Dedifferentiated amniotic fluid mesenchymal stem cell (primary cell): ENCODE results near the gene ACSL3.
"Not testable (repeated sequence)": the region's sequence is repeated elsewhere in the genome, so short reads cannot be mapped to it uniquely, and the experiment has no call there.

Experiments used
- DNase-seq: peaks from one replicate; pipeline ENCODE4 v3.0.0-alpha.2; 2016; ENCODE audit errors: extremely low spot score

ACSL3 gene

DNA sequence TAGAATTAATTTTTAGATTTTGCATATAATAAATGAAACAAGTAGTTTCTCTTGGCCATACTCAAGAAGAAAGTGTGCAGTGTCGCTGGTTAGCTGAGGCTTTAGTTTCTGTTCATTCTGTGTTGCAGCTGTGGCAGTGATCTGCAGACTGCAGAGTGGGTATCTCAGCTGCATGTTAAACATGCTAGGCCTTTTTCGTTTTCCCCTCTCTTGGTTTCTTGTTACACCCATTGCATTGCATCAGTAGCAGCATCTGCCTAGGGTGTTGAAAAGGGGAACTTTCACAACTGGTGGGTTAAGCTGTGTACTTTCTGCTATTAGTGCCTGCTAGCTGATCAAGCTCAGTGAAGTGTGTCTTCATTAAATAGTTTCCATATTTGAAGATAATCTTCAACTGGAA, 51.3 kb downstream of the ACSL3 start:
- DNase-seq: peak; percentile 58

DNA sequence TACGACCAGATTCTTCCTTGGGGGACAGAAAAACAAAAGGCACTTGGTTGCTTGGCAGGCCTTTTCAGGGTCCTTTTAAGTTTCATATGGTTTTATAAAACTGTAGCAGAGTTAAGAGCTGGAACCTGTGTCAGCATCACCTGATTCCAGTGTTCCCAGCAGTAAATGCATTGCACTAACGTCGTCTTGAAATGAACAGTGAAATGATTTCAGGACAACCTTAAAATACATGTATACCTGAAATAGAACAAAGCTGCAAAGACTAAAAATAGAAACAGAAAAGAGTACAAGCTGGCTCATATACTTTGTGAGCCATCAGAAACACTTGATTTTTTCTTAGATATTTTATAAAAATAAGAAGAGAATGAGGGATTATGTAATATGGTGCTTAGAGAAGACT, 51.9 kb downstream of the ACSL3 start:
- no peak for DNase-seq

DNA sequence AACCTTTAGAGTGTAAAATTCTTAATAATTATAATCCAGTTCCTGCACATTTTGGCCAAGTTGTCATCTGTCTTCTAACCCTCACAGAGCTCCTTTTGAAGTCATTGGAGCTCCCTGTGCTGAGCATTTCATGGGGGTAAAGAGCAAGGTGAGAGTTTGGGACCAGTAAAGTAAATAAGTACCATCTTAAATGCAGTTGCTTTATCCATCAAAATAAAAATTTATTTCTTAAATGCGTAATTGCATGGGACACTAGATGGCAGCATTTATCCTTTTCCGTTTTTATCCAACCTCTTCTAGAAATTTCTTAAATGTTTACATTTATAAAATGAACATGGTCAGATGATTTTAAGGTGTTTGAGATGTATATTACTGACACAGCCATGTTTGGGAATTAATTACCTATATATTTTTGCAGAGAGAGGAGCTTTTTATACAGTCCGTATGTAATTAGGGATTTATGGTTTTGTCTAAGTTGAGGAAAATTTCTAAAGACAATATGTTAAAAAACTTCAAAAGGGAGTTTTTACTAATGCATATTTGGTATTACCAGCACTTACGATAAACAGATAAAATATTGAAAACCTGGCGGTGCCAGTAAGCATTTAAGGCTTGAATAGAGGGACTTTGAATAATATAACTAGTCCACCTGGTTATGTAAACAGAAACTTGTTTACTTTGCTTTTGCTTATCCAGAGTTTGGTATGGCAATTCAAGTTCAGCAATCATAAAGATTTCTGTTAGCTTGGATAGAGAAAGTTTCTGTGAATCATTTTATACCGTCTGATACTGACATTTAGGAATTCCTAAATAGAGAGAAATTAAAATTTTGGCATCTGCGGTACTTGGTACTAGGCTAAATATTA, 54.5 kb downstream of the ACSL3 start:
- peak; percentile 41 for DNase-seq

GRCh38 chr2:222916229-222917197, 55.7 kb downstream of the ACSL3 start:
- DNase-seq: no peak

- DNase-seq: not testable (repeated sequence)
Observed at GRCh38 chr2:222917212-222917611, 56.4 kb downstream of the ACSL3 start.

GRCh38 chr2:222919841-222920526, 59.1 kb downstream of the ACSL3 start:
- DNase-seq: peak; percentile 59

DNA sequence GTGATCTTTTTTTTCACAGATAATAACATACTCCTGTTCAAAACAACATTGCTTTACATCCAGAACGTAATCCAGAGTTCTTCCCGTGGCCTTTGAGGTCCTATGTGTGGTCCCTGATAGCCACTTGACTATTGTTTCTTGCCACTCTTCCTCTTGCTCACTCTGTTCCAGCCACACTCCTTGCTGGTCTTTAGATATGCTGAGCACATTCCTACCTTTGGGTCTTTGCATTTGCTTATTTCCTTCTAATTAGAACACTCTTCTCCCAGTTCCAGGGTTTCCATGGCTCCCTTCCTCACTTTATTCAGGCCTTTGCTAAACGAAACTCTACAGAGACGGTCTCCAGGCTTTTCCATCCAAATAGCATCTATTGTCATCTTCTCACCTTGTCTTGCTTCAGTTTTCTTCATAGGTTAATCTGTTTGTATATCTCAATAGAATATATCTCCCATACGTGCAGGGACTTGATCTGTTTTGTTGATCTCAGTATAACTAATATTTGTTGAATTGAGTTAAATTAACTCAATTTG, 59.9 kb downstream of the ACSL3 start:
- no peak for DNase-seq

GRCh38 chr2:222922019-222922800, 61.4 kb downstream of the ACSL3 start:
- DNase-seq: no peak

GRCh38 chr2:222926915-222927314, 66.1 kb downstream of the ACSL3 start:
- DNase-seq: no peak

- DNase-seq: no peak
Observed at GRCh38 chr2:222927600-222927999, 66.8 kb downstream of the ACSL3 start.

DNA sequence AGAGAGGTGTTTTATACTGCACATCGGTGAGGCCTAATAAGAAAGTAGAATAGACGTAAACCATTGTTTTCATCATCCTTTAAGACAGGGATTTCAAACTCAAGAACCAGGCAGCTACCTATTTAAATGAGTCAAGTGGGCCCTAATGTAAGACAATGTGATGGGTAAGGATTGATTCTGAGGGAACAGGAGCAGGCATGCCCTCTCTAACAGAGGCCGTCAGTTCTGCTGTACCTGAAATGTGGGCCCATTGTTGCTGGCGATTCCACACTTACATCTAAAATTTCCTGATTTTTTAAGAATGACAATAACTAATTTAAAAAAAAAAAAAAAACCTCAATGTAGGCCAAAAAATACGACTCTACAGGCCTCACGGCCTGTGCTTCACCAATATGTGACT, 67.5 kb downstream of the ACSL3 start:
- DNase-seq: no peak

- no peak for DNase-seq
Observed at GRCh38 chr2:222930862-222931261, 70.0 kb downstream of the ACSL3 start.

DNA sequence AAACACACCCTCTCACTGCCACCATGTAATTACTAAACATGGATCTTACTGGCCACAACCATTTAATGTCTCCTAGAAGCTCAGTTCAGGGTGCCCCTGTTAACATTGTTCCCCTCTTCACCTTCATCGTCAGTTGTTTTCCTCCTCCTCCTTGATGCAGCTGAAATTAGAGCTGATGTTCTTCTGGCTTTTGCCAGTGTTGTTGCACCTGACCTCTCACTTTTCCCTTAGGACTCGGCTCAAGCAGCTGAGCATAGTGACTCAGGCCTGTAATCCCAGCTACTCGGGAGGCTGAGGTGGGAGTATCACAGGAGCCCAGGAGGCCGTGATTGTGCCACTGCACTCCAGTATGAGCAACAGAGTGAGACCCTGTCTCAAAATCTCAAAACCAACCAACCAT, 70.8 kb downstream of the ACSL3 start:
- DNase-seq: no peak

GRCh38 chr2:222933458-222933857, 72.6 kb downstream of the ACSL3 start:
- DNase-seq: no peak

DNA sequence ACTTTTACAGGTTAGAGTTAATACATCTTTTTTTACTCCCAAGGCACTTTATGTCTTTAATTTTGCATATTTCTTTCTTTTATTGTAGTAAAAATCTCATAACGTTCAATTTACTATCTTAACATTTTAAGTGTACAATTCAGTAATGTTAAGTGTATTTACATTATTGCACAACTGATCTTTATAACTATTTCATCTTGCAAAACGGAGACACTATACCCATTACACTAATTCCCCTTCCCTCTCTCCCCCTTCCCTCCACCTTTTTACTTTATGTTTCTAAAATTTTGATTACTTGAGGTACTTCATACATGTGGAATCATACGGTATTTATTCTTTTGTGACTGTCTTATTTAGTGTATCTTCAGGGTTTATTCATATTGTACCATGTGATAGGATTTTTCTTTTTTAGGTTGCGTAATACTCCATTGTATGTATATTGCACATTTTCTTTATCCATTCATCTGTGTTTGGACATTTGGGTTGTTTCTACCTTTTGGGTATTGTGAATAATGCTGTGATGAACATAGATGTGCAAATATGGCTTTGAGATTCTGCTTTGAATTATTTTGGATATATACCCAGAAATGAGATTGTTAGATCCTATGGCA, 75.0 kb downstream of the ACSL3 start:
- no peak for DNase-seq

- DNase-seq: no peak
Observed at GRCh38 chr2:222936705-222937104, 75.9 kb downstream of the ACSL3 start.

GRCh38 chr2:222938327-222938726, 77.5 kb downstream of the ACSL3 start:
- DNase-seq: no peak

- no peak for DNase-seq
Observed at GRCh38 chr2:222939208-222939856, 78.5 kb downstream of the ACSL3 start.

DNA sequence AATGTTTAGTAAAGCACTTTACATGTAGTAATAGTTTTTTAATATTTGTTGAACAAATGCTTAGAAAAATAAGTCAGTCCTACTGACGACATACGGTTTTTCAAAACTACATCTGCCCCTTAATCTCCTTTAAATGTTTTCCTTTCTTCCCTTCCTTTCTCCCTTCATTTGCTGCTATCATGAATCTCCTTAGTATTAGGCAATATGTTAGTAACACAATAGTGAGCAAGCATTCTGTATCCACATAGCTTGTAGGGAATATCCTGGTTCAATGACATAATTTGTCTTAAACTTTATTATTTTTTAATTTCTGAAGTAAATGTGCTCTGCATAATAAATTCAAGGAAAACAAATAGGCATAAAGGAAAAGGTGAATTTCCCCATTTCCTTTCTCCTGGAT, 79.1 kb downstream of the ACSL3 start:
- no peak for DNase-seq

GRCh38 chr2:222941510-222942032, 80.7 kb downstream of the ACSL3 start:
- DNase-seq: no peak
